Measurements from ENCODE around the gene MLN.

GRCh38 chr6:33847078-33847477, 43.3 kb upstream of the MLN start:
- no peak for TF ChIP-seq EZH2 (IDR thresholded peaks at IDR 0.05; ENCODE audit: borderline replicate concordance, insufficient read depth, low read depth, low read length, poor library complexity, severe bottlenecking)
- no peak for TF ChIP-seq CTCF (IDR thresholded peaks at IDR 0.05)

Data from B cell (primary cell).